ENCODE results near the gene BEND7.

Gene BEND7

DNA sequence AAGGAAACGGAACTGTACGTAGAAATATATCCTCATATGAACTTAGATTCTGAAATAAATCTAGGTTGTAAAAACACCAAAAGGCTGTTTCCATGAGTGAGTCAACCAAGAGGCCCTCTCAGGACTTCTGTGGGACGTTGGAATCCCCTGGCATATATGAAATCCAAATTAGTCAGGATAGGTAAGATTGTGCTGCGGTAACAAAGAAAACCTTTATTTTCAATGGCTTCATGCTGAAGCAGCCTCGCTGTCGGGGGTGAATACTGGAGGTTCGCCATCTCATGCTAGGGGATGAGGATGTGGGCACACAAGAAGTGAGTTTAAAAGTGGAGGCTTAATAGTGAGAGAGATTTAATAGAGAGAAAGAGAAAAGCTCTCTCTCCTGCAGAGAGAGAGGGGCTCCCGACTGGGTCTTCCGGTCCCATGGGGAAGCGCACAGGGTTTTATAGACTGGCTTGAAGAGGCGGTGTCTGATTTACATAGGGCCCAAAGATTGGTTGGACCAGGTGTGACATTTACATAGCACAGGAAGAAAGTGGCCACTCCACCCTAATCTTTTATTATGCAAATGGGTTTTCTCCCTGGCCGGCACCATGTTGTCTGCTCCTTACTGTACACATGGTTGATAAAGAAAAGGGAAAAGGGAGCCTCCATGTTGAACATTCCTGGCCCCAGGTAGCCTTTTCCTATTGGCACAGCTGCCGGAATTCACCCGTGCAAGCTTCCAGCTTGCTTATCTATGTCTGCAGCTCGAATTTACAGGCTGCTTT, 128.4 kb downstream of the BEND7 start:
- DNase-seq (ENCODE audit: low read depth): no peak
- no peak overlapping the region for H3K4me3 ChIP-seq (ENCODE audit: low read depth, low read length)
- TF ChIP-seq CTCF (conservative IDR thresholded peaks at IDR 0.05; ENCODE audit: low read depth, low read length): no peak

GRCh38 chr10:13399752-13400151, 129.1 kb downstream of the BEND7 start:
- TF ChIP-seq CTCF (conservative IDR thresholded peaks at IDR 0.05; ENCODE audit: low read depth, low read length): no peak
- DNase-seq (ENCODE audit: low read depth): no peak
- H3K4me3 ChIP-seq (ENCODE audit: low read depth, low read length): no peak overlapping the region

DNA sequence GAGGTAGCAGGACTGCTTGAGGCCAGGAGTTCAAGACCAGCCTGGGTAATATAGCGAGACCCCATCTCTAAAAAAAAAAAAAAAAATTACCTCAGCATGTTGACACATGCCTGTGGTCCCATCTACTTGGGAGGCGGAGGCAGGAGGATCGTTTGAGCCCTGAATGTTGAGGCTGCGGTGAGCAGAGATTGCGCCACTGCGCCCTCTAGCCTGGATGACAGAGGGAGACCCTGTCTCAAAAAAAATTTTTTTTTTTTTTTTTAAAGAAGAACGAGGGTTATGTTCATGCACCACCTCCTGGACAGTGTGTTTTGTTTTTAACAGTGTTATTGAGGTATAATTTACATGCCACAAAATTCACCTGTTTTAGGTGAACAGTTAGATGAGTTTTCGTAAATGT, 129.6 kb downstream of the BEND7 start:
- TF ChIP-seq CTCF (conservative IDR thresholded peaks at IDR 0.05; ENCODE audit: low read depth, low read length): no peak
- H3K4me3 ChIP-seq (ENCODE audit: low read depth, low read length): no peak overlapping the region
- no peak for DNase-seq (ENCODE audit: low read depth)

GRCh38 chr10:13397052-13397451, 131.8 kb downstream of the BEND7 start:
- DNase-seq (ENCODE audit: low read depth): no peak
- no peak overlapping the region for H3K4me3 ChIP-seq (ENCODE audit: low read depth, low read length)
- no peak for TF ChIP-seq CTCF (conservative IDR thresholded peaks at IDR 0.05; ENCODE audit: low read depth, low read length)

DNA sequence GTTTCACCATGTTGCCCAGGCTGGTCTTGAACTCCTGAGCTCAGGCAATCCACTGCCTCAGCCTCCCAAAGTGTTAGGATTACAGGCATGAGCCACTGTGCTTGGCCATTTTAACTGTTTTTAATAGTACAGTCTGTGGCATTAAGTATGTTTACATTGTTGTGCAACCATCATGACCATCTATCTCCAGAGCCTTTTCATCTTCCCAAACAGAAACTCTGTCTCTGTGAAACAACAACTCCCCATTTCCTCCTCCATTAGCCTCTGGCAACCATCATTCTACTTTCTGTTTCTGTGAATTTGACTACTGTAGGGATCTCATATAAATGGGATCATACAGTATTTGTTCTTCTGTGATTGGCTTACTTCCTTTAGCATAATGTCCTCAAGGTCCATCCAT, 132.4 kb downstream of the BEND7 start:
- TF ChIP-seq CTCF (conservative IDR thresholded peaks at IDR 0.05; ENCODE audit: low read depth, low read length): no peak
- H3K4me3 ChIP-seq (ENCODE audit: low read depth, low read length): no peak overlapping the region
- DNase-seq (ENCODE audit: low read depth): no peak

DNA sequence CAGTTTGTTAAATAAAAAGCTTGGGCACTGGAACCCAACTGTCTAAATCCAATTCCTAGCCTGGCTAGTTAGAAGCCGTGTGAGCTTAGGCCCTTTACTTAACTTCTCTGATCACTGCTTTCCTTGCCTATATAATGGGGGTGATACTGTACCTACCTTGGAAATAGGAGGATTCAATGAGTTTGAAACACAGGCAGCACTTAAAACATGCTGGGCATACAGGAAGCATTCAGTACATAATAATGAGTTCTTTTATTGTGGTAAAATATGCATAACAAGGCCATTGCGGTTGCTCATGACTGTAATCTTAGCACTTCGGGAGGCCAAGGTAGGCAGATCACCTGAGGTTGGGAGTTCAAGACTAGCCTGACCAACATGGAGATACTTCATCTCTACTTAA, 133.3 kb downstream of the BEND7 start:
- no peak for TF ChIP-seq CTCF (conservative IDR thresholded peaks at IDR 0.05; ENCODE audit: low read depth, low read length)
- H3K4me3 ChIP-seq (ENCODE audit: low read depth, low read length): no peak overlapping the region
- no peak for DNase-seq (ENCODE audit: low read depth)

DNA sequence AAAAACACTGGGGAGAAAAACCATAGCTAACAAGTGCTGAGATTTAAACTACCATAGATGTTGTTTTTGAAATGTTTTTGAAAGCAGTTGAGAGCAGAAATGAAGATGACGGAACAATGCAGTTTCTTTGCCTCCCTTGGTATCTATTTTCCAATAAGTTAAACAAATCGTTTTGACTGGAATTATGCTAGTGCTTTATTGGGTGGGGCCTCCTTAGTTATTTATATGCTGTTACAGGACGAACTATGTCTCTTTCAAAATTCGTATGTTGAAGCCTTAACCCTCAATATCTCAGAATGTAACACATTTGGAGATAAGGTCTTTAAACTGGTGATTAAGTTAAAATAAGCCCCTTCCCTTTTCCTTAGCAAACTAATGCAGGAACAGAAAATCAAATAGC, 135.2 kb downstream of the BEND7 start:
- DNase-seq (ENCODE audit: low read depth): no peak
- no peak overlapping the region for H3K4me3 ChIP-seq (ENCODE audit: low read depth, low read length)
- TF ChIP-seq CTCF (conservative IDR thresholded peaks at IDR 0.05; ENCODE audit: low read depth, low read length): no peak
